ENCODE data around the gene FKBP9. TPM values are rescaled to one million over a fixed set of nuclear protein-coding genes. Genes with fewer than 3 reads are reported as not detected.

The FKBP9 gene
- total RNA-seq, 3 donors from 2014 or later, result 74.9 to 236 (median 100) TPM

DNA sequence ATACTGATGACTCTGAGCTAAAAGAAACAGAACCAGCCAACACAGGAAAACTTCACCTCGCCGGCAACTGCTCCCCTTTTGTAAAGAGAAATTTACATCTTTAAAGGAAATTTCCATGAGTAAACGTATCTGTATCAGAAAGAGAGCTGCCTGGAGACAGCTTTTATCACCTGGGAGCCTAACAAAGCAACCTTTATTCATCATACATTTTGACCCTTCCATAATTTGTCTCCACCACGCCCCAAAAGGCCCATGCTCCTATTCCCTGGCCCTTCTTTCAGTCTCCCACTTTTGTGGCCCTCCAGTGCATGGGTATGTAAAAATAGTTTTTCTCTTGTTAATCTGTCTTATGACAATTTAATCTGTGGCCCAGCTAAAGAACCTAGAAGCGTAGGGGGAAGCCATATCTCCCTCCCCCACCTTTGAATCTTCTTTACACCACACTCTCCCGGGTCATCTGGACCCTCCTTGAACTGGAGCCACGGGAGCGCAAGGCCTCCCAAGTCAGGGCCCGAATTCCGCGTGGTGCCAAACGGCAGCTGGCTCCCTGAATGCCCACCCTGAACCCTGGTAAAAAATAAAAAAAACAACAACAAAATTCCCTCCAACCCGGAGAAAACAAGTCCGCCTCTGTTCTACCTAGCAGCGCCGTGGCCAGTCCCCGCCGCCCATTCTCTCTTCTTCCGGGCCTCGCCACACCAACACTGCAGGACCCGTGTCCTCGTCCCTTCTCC, 15.4 kb upstream of the FKBP9 start:
- Histone ChIP-seq H3K9me3 (no peaks in the 10 kb centered on the region), H3K27ac (peak overlapping the region; percentile 88 to 93), H3K36me3 (no peaks in the 10 kb centered on the region), H3K27me3 (no peaks in the 10 kb centered on the region), H3K4me1 (peaks cover 0 to 4% of the 10 kb centered on the region in 2 donors), H3K4me3 (peak overlapping the region; percentile 63 to 86 (median 86))
- no peak for TF ChIP-seq POLR2AphosphoS5 (IDR thresholded peaks at IDR 0.05)
- TF ChIP-seq CTCF (IDR thresholded peaks at IDR 0.05), result no peak
- no peak for TF ChIP-seq POLR2A (IDR thresholded peaks at IDR 0.05)
- no peak for DNase-seq (ENCODE audit: low spot score in 2 of 2)
- intact Hi-C loops (cut with DNase I; ENCODE audit: low total_unique reads), result no loop called here

- Histone ChIP-seq H3K4me3 (peak overlapping the region; percentile 63 to 86 (median 86)), H3K36me3 (no peaks in the 10 kb centered on the region), H3K27me3 (no peaks in the 10 kb centered on the region), H3K4me1 (peaks cover 0 to 4% of the 10 kb centered on the region in 2 donors), H3K27ac (peak overlapping the region; percentile 88 to 93), H3K9me3 (no peaks in the 10 kb centered on the region)
- DNase-seq (ENCODE audit: low spot score in 2 of 2), result peak; percentile 48 to 71
- TF ChIP-seq CTCF (IDR thresholded peaks at IDR 0.05) (peak in 1 of 3 donors; percentile 61), POLR2AphosphoS5 (IDR thresholded peaks at IDR 0.05) (no peak)
- intact Hi-C loops (cut with DNase I; ENCODE audit: low total_unique reads), result no loop called here
These were observed 14.6 kb upstream of the FKBP9 start for GRCh38 chr7:32942415-32943251.

GRCh38 chr7:32943252-32944030, 13.8 kb upstream of the FKBP9 start:
- Histone ChIP-seq H3K4me3 (peak overlapping the region; percentile 63 to 86 (median 86)), H3K9me3 (peaks cover 8% of the 10 kb centered on the region in 2 donors), H3K27ac (peak overlapping the region; percentile 88 to 93), H3K4me1 (peaks cover 0 to 4% of the 10 kb centered on the region in 2 donors), H3K36me3 (no peaks in the 10 kb centered on the region), H3K27me3 (no peaks in the 10 kb centered on the region)
- intact Hi-C loops (cut with DNase I; ENCODE audit: low total_unique reads), result no loop called here
- TF ChIP-seq POLR2A (IDR thresholded peaks at IDR 0.05), result no peak
- no peak for TF ChIP-seq POLR2AphosphoS5 (IDR thresholded peaks at IDR 0.05)
- TF ChIP-seq CTCF (IDR thresholded peaks at IDR 0.05), result no peak
- DNase-seq (ENCODE audit: low spot score in 2 of 2), result no peak

DNA sequence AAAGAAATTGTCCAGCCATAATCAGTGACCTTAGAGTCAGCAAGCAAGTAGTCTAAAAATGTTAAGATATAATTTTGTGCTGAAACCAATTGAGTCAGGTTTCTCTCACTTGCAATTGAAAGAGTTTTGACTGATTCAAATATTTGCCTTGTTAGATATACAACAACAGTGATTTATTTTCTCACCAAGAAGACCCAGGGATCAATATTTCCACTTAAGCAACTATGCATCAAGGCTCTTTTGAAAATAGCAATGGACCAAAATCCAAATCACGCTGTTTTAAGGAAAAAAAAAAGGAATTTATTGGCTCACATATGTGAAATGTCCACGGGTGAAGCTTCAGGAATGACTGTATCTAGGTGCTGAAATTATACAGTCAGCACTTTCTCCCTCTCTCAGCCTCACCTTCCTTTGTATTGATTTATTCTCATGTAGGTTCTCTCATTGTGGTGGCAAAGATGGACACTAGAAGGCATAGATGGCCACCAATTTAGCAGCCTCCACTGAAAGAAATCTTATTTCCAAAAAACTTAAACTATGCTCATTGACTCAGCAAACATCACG, 9.7 kb upstream of the FKBP9 start:
- H3K9me3 ChIP-seq, result peaks cover 10 to 14% of the 10 kb centered on the region in 2 donors
- DNase-seq (ENCODE audit: low spot score in 2 of 2), result no peak
- H3K36me3 ChIP-seq, result no peaks in the 10 kb centered on the region
- intact Hi-C loops (cut with DNase I; ENCODE audit: low total_unique reads), result no loop called here
- H3K4me3 ChIP-seq, result no peak overlapping the region
- H3K27me3 ChIP-seq, result no peaks in the 10 kb centered on the region
- no peaks in the 10 kb centered on the region for H3K4me1 ChIP-seq
- TF ChIP-seq POLR2A (IDR thresholded peaks at IDR 0.05) (no peak), POLR2AphosphoS5 (IDR thresholded peaks at IDR 0.05) (no peak), CTCF (IDR thresholded peaks at IDR 0.05) (no peak)
- H3K27ac ChIP-seq, result no peak overlapping the region

Data from breast epithelium (tissue), 4 donors.